GM06990 (cell line): ENCODE results near the gene ASB15.

Experiments
- DNase-seq: peaks from one replicate; pipeline ENCODE4 v3.0.0-alpha.2; 2011; ENCODE audit not compliant: insufficient read length; ENCODE audit errors: extremely low read depth
- H3K27me3 ChIP-seq: replicated peaks from 2 replicates; pipeline ENCODE4 v1.6.0; 2011; ENCODE audit warnings: low read length; ENCODE audit not compliant: control insufficient read depth, insufficient read depth
- H3K36me3 ChIP-seq: 2 replicates; pipeline ENCODE4 v1.5.1; 2011; ENCODE audit warnings: low read length; ENCODE audit not compliant: control insufficient read depth, insufficient read depth
- H3K4me3 ChIP-seq: replicated peaks from 2 replicates; pipeline ENCODE4 v1.5.1; 2011; ENCODE audit warnings: low read depth, mild to moderate bottlenecking, control low read depth, low read length
- CTCF ChIP-seq: IDR thresholded peaks from 2 replicates; pipeline ENCODE4 v1.5.1; 2011; ENCODE audit warnings: low read length, control low read depth, mild to moderate bottlenecking, inconsistent platforms; ENCODE audit not compliant: insufficient read depth, poor library complexity, severe bottlenecking

The ASB15 gene

GRCh38 chr7:123599766-123600165 lies 1.9 kb upstream of the ASB15 start:
- Histone ChIP-seq H3K4me3 (no peak overlapping the region), H3K36me3 (no peaks in the 10 kb centered on the region), H3K27me3 (no peaks in the 10 kb centered on the region)
- DNase-seq, result no peak
- TF ChIP-seq CTCF, result no peak

- H3K36me3 ChIP-seq, result no peaks in the 10 kb centered on the region
- H3K4me3 ChIP-seq, result no peak overlapping the region
- H3K27me3 ChIP-seq, result no peaks in the 10 kb centered on the region
- DNase-seq, result no peak
- TF ChIP-seq CTCF, result no peak
Measured at GRCh38 chr7:123600876-123601275, 745 bp upstream of the ASB15 start.

GRCh38 chr7:123602648-123603047 lies 1.0 kb downstream of the ASB15 start:
- Histone ChIP-seq H3K36me3 (no peaks in the 10 kb centered on the region), H3K4me3 (no peak overlapping the region), H3K27me3 (no peaks in the 10 kb centered on the region; the same call in none of the 2 replicates)
- TF ChIP-seq CTCF, result no peak
- DNase-seq, result no peak

- Histone ChIP-seq H3K36me3 (no peaks in the 10 kb centered on the region), H3K4me3 (no peak overlapping the region), H3K27me3 (no peaks in the 10 kb centered on the region; the same call in none of the 2 replicates)
- TF ChIP-seq CTCF, result no peak
- DNase-seq, result no peak
Measured at GRCh38 chr7:123604739-123605138, 3.1 kb downstream of the ASB15 start.

- Histone ChIP-seq H3K36me3 (no peaks in the 10 kb centered on the region), H3K27me3 (no peaks in the 10 kb centered on the region; the same call in none of the 2 replicates), H3K4me3 (no peak overlapping the region)
- no peak for DNase-seq
- no peak for TF ChIP-seq CTCF
Measured at GRCh38 chr7:123607423-123607975, 5.9 kb downstream of the ASB15 start.
